NCI-H1930 (cell line): ENCODE results near the gene ZFAND5.

Experiments
- DNase-seq, 2 experiments: peaks; one replicate each; lab custom pipeline; 2025; lab: John Stamatoyannopoulos, UW

ZFAND5 gene, protein sequence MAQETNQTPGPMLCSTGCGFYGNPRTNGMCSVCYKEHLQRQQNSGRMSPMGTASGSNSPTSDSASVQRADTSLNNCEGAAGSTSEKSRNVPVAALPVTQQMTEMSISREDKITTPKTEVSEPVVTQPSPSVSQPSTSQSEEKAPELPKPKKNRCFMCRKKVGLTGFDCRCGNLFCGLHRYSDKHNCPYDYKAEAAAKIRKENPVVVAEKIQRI

GRCh38 chr9:72364679-72365524 lies at the start of gene ZFAND5:
ZFAND5 (minus strand) TSS chr9:72365208; CDS start chr9:72360778, 4,430 bp downstream.
- DNase-seq, result peak; percentile 92 to 95

- no peak for DNase-seq
These were observed 47.6 kb upstream of the ZFAND5 start for GRCh38 chr9:72412483-72413040.

DNA sequence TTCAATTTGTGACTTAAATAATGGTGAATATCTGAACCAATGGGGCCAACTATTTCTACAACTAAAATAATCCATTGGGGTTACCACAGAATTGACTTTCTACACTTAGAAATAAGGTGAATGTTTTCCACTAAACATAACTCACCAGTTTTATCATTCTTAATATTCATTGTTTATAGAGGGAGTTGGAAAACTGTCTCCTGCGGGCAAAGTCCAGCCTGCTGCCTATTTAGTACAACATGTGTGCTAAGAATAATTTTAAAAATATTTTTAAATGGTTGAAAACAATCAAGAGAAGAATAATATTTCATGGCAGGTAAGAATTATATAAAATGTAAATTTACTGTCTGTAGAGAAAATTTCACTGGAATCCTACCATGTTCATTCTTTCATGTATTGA lies 45.2 kb upstream of the ZFAND5 start:
- DNase-seq, result no peak

- DNase-seq, result no peak
These were observed 42.1 kb upstream of the ZFAND5 start for GRCh38 chr9:72407114-72407513.

DNA sequence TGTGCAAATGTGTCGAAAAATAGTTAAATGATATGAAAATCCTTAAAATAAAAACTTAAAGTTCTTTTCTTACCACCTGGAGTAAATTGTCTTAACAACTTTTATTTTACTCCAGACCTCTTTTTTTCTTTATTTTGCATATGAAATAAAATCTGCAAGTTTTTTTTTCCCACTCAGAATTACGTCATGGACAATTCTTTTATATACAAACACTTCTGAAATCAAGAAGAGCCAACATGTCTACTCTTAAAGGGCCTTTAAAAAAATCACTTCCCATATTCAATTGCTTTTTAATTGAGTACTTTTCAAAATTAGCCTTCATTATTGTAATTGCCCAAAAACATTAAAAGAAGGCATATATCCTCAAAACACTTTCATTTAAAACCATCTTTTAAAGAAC lies 37.7 kb upstream of the ZFAND5 start:
- DNase-seq, result no peak

GRCh38 chr9:72401396-72401795 lies 36.4 kb upstream of the ZFAND5 start:
- DNase-seq, result no peak

DNA sequence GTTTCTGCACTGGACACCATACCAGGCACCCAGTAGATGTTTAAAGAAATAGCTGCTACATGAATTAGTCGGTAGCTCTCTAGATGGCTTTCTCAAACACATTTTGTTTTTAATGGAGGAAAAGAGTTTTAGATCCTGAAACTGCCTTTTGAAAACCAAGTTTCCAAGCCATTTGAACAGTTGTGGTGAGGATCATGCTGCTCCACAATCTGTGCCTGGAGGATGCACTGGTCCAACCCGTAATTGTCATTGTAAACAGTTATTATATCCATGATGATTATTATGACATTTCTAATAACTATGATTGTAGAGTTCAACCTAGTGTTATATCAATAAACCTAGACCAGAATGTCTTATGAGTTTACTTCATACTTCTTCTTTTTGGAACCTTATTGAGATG lies 35.9 kb upstream of the ZFAND5 start:
- DNase-seq, result no peak

DNA sequence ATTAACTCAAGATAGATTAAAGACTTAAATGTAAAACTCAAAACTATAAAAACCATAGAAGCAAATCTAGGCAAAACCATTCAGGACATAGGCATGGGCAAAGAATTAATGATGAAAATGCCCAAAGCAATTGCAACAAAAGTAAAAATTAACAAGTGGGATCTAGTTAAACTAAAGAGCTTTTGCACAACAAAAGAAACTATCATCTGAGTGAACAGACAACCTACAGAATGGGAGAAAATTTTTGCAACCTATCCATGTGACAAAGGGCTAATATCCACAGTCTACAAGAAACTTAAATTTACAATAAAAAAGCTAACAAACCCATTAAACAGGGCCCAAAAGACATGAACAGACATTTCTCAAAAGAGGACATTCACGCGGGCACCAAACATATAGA lies 34.4 kb upstream of the ZFAND5 start:
- DNase-seq, result no peak

GRCh38 chr9:72396247-72397091 lies 31.5 kb upstream of the ZFAND5 start:
- DNase-seq, result peak; percentile 19 to 43

- no peak for DNase-seq
These were observed 29.1 kb upstream of the ZFAND5 start for GRCh38 chr9:72394066-72394465.

GRCh38 chr9:72390907-72391306 lies 25.9 kb upstream of the ZFAND5 start:
- no peak for DNase-seq

GRCh38 chr9:72386186-72386585 lies 21.2 kb upstream of the ZFAND5 start:
- DNase-seq, result no peak

GRCh38 chr9:72384710-72385485 lies 19.9 kb upstream of the ZFAND5 start:
- peak in 1 of 2 experiments; percentile 17 for DNase-seq

GRCh38 chr9:72383978-72384709 lies 19.1 kb upstream of the ZFAND5 start:
- no peak for DNase-seq

GRCh38 chr9:72382405-72382804 lies 17.4 kb upstream of the ZFAND5 start:
- DNase-seq, result no peak

DNA sequence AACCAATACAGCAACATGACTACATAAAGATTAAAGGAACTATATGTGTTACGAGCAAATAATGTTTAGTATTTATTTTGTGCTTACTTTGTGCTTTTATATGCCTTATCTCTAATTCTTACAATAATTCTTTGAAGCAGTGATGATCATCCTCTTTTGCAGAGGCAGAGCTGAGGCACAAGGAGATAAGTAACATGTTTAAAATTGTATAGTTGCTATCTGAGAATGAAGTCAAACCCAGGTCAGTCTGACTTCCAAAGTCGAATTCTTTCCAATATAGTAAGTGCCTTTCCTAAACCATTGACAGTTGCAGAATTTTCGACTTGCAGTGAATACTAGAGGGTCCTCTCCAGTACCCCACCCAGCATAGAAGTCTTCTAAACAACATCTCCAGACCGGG lies 12.0 kb upstream of the ZFAND5 start:
- DNase-seq, result no peak

GRCh38 chr9:72371151-72371550 lies 6.1 kb upstream of the ZFAND5 start:
- DNase-seq, result no peak

GRCh38 chr9:72365525-72366256 lies 683 bp upstream of the ZFAND5 start:
- peak; percentile 53 to 59 for DNase-seq

DNA sequence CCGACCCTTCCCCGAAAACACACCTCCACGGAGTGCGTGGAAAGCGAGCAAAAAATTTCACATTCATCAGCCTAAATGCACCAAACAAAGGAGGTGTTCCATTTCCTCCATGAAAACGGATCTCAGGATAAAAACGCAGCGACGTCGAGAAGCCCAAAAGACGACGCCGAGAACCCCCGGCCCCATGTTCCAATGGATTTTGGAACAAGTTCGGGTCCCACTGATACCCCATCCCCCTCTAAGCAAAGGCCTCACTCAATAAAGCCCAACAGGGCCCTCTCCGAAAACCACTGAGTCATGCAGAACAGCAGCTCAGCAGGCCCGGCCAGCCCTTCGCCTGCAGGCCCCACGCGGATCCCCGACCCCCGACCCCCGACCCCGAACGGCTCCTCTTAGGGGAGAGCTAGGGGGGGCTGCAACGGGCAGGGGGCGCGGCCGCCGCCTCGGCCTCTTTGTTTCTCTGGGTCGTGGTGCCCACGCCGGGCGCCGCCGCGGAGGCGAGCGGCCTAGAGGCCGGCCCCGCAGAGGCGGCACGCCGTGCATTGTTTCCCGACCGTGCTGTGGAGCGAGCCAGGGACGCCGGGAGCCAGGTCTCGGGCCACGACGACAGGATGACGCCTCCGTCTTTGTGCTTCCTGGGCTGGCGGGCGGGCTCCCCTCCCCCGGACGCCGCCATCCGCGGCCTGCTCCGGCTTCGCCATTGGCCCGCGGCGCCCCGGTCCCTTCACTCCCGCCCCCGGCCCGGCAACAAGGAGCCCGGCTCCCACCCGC lies 915 bp downstream of the ZFAND5 start:
- DNase-seq, result no peak
